ENCODE data around the gene MPRIP. TPM values are rescaled to one million over a fixed set of nuclear protein-coding genes. Genes with fewer than 3 reads are reported as not detected.

MPRIP gene
- total RNA-seq, 4 donors from 2014 or later = 130 to 244 (median 155) TPM

DNA sequence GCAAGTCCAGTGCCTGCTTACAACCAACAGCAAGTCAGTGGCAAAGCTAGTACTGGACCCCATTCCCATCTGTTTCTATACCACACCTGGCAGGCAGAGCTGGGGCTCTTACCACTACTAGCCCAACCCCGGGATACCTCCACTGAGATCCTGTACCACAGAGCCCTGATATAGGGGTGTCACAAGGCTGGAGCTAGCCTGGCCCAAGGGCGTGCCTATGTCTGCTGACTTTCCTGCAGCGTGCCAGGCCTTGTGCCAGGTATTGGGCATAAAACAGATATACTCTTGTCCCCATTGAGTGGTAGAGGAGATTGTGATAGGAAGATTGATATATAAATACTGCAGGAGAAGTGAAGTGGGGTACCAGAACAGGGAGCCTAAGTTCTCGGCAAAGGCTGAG is 119.5 kb downstream of the MPRIP start:
- no peaks in the 10 kb centered on the region for H3K9me3 ChIP-seq
- WGBS, 2 donors = 93 to 97% methylated on average over 4 of the region's 4 CpGs
- TF ChIP-seq CTCF (IDR thresholded peaks at IDR 0.05) (no peak), POLR2A (IDR thresholded peaks at IDR 0.05) (no peak)
- H3K4me3 ChIP-seq (replicated peaks in 1 of 3) = no peak overlapping the region
- intact Hi-C loops (cut with DNase I) = no loop called here
- DNase-seq = no peak
- no peak overlapping the region for H3K27ac ChIP-seq
- H3K36me3 ChIP-seq = peaks cover 84 to 89% of the 10 kb centered on the region in 2 donors
- peaks cover under 1 to 4% of the 10 kb centered on the region in 2 donors for H3K4me1 ChIP-seq
- H3K27me3 ChIP-seq = no peaks in the 10 kb centered on the region

GRCh38 chr17:17164156-17164555 is 121.9 kb downstream of the MPRIP start:
- H3K27me3 ChIP-seq = no peaks in the 10 kb centered on the region
- H3K27ac ChIP-seq = no peak overlapping the region
- H3K9me3 ChIP-seq = no peaks in the 10 kb centered on the region
- no peaks in the 10 kb centered on the region for H3K4me1 ChIP-seq
- no peak overlapping the region for H3K4me3 ChIP-seq (replicated peaks in 1 of 3)
- DNase-seq = no peak
- WGBS, 2 donors = 95 to 96% methylated on average over 22 to 25 of the region's 25 CpGs
- intact Hi-C loops (cut with DNase I) = no loop called here
- no peak for TF ChIP-seq CTCF (IDR thresholded peaks at IDR 0.05)
- TF ChIP-seq POLR2A (IDR thresholded peaks at IDR 0.05) = no peak
- peaks cover 73 to 83% of the 10 kb centered on the region in 2 donors for H3K36me3 ChIP-seq

DNA sequence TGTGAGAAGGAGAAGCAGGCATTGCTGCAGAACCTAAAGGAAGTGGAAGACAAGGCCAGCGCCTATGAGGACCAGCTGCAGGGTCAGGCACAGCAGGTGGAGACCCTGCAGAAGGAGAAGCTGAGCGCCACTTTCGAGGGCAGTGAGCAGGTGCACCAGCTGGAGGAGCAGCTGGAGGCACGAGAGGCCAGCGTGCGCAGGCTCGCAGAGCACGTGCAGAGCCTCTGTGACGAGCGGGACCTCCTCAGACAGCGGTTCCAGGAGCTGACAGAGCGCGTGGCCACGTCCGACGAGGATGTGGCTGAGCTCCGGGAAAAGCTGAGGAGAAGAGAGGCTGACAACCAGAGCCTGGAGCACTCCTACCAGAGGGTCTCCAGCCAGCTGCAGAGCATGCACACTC is 122.4 kb downstream of the MPRIP start:
- Histone ChIP-seq H3K4me3 (replicated peaks in 1 of 3) (no peak overlapping the region), H3K36me3 (peaks cover 68 to 78% of the 10 kb centered on the region in 2 donors), H3K4me1 (no peaks in the 10 kb centered on the region), H3K27me3 (no peaks in the 10 kb centered on the region), H3K27ac (no peak overlapping the region), H3K9me3 (no peaks in the 10 kb centered on the region)
- no peak for DNase-seq
- intact Hi-C loops (cut with DNase I) = no loop called here
- WGBS, 2 donors = 90 to 95% methylated on average over 17 of the region's 17 CpGs
- no peak for TF ChIP-seq CTCF (IDR thresholded peaks at IDR 0.05)

DNA sequence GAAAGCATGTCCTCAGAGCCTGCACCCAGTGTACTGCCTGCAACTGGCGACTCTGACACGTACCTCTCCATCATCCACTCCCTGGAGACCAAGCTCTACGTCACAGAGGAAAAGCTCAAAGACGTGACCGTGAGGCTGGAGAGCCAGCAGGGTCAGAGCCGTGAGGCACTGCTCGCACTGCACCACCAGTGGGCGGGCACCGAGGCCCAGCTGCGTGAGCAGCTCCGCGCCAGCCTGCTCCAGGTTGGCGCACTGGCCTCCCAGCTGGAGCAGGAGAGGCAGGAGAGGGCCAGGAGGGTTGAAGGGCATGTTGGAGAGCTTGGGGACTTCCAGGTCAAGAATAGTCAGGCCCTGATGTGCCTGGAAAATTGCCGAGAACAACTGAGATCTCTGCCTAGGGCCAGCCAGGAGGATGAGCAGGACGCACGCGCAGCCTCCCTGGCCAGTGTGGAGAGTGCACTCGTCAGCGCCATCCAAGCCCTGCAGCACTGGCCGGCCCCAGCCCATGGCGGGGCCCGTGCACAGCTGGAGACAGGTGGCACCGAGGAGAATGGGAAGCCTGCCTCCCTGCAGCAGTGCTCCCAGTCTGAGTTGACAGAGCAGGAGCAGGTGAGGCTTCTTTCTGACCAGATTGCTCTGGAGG is 123.5 kb downstream of the MPRIP start:
- no peaks in the 10 kb centered on the region for H3K27me3 ChIP-seq
- intact Hi-C loops (cut with DNase I) = no loop called here
- WGBS, 2 donors = 94 to 95% methylated on average over 17 to 23 of the region's 23 CpGs
- peaks cover 57 to 67% of the 10 kb centered on the region in 2 donors for H3K36me3 ChIP-seq
- H3K4me3 ChIP-seq (replicated peaks in 1 of 3) = no peak overlapping the region
- no peak for DNase-seq
- H3K9me3 ChIP-seq = no peaks in the 10 kb centered on the region
- TF ChIP-seq POLR2A (IDR thresholded peaks at IDR 0.05) (no peak), CTCF (IDR thresholded peaks at IDR 0.05) (no peak)
- peaks cover 5 to 8% of the 10 kb centered on the region in 2 donors for H3K4me1 ChIP-seq
- H3K27ac ChIP-seq = no peak overlapping the region

- Histone ChIP-seq H3K4me1 (peaks cover 11 to 14% of the 10 kb centered on the region in 2 donors), H3K4me3 (replicated peaks in 1 of 3) (no peak overlapping the region), H3K36me3 (peaks cover 51 to 61% of the 10 kb centered on the region in 2 donors), H3K9me3 (no peaks in the 10 kb centered on the region), H3K27ac (no peak overlapping the region), H3K27me3 (no peaks in the 10 kb centered on the region)
- DNase-seq = no peak
- 98% methylated on average over 6 of the region's 8 CpGs; no CpG with 5 or more reads in 1 of the 2 donors for WGBS, 2 donors
- TF ChIP-seq CTCF (IDR thresholded peaks at IDR 0.05) = no peak
- no peak for TF ChIP-seq POLR2A (IDR thresholded peaks at IDR 0.05)
- intact Hi-C loops (cut with DNase I) = no loop called here
Measured at GRCh38 chr17:17166446-17166845, 124.2 kb downstream of the MPRIP start.
